Measurements from ENCODE around the gene GNPAT. TPM values are rescaled to one million over a fixed set of nuclear protein-coding genes. Genes with fewer than 3 reads are reported as not detected.

The GNPAT gene
- total RNA-seq, 2 experiments from 2014 or later, result 51.7 to 54.9 TPM

GRCh38 chr1:231241750-231242149 lies 738 bp downstream of the GNPAT start:
- no peaks in the 10 kb centered on the region for H4K20me1 ChIP-seq (ENCODE audit: insufficient read depth, low read length)
- intact Hi-C loops (cut with micrococcal nuclease; ENCODE audit: unreplicated experiment), result loop anchor here (2.0 to 5.0 kb wide), 2 partner anchors 93 to 181 kb away; partner anchors contain the start of gene EGLN1
- no peak for TF ChIP-seq EZH2phosphoT487 (IDR thresholded peaks at IDR 0.05; ENCODE audit: borderline replicate concordance, low read depth, low read length)
- TF ChIP-seq, protein P1, sequence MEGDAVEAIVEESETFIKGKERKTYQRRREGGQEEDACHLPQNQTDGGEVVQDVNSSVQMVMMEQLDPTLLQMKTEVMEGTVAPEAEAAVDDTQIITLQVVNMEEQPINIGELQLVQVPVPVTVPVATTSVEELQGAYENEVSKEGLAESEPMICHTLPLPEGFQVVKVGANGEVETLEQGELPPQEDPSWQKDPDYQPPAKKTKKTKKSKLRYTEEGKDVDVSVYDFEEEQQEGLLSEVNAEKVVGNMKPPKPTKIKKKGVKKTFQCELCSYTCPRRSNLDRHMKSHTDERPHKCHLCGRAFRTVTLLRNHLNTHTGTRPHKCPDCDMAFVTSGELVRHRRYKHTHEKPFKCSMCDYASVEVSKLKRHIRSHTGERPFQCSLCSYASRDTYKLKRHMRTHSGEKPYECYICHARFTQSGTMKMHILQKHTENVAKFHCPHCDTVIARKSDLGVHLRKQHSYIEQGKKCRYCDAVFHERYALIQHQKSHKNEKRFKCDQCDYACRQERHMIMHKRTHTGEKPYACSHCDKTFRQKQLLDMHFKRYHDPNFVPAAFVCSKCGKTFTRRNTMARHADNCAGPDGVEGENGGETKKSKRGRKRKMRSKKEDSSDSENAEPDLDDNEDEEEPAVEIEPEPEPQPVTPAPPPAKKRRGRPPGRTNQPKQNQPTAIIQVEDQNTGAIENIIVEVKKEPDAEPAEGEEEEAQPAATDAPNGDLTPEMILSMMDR (conservative IDR thresholded peaks at IDR 0.05; ENCODE audit: low read length), result peak; percentile 73
- H3K9me3 ChIP-seq (ENCODE audit: low read length), result no peaks in the 10 kb centered on the region
- TSS peak; percentile 62 for BruUV-seq (replicated peaks)
- CTCF ChIA-PET (ENCODE audit: unreplicated experiment), result interaction anchor here (1.4 to 1.5 kb wide), 2 partner anchors 8 to 96 kb away, joined by 3 read pairs; partner anchors contain the start of gene EXOC8
- no peaks in the 10 kb centered on the region for H3K9me2 ChIP-seq (ENCODE audit: insufficient read depth, low read length)
- peaks cover 25% of the 10 kb centered on the region for H3K4me1 ChIP-seq (ENCODE audit: insufficient read depth, low read length, poor library complexity, severe bottlenecking)
- peaks cover 47% of the 10 kb centered on the region for H3K36me3 ChIP-seq (ENCODE audit: insufficient read depth, low read length)
- peak; percentile 53 for DNase-seq (ENCODE audit: low spot score)
- POLR2A ChIA-PET, result interaction anchor here (0.7 to 2.5 kb wide), 10 partner anchors 8 to 96 kb away, joined by 3 to 12 read pairs (median 4); partner anchors contain the start of genes EXOC8 and SPRTN
- peak overlapping the region; percentile 96 for H3K4me2 ChIP-seq (ENCODE audit: low read length)
- H3K79me2 ChIP-seq (ENCODE audit: insufficient read depth, low read depth, low read length), result peaks cover 72% of the 10 kb centered on the region
- peak overlapping the region; percentile 91; the same call in 1 of the 2 replicates for H2AFZ ChIP-seq (ENCODE audit: low read length)
- H3K4me3 ChIP-seq (ENCODE audit: low read depth, low read length, poor library complexity, severe bottlenecking), result peak overlapping the region; percentile 97
- peak overlapping the region; percentile 60 for H3K27ac ChIP-seq (ENCODE audit: low read depth, low read length, poor library complexity, severe bottlenecking)

- DNase-seq (ENCODE audit: low spot score), result no peak
- ChIA-PET CTCF (ENCODE audit: unreplicated experiment) (interaction anchor here (1.4 to 1.5 kb wide), 2 partner anchors 8 to 95 kb away, joined by 3 read pairs; partner anchors contain the start of gene EXOC8), POLR2A (interaction anchor here (1.0 to 2.5 kb wide), 6 partner anchors 9 to 95 kb away, joined by 3 to 12 read pairs (median 6); partner anchors contain the start of genes EXOC8 and SPRTN)
- TF ChIP-seq EZH2phosphoT487 (IDR thresholded peaks at IDR 0.05; ENCODE audit: borderline replicate concordance, low read depth, low read length), result no peak
- TF ChIP-seq, protein P1 (conservative IDR thresholded peaks at IDR 0.05; ENCODE audit: low read length), result no peak
- H4K20me1 ChIP-seq (ENCODE audit: insufficient read depth, low read length), result no peaks in the 10 kb centered on the region
- H3K27ac ChIP-seq (ENCODE audit: low read depth, low read length, poor library complexity, severe bottlenecking), result peak overlapping the region; percentile 60
- H3K4me3 ChIP-seq (ENCODE audit: low read depth, low read length, poor library complexity, severe bottlenecking), result peak overlapping the region; percentile 97
- no peaks in the 10 kb centered on the region for H3K9me2 ChIP-seq (ENCODE audit: insufficient read depth, low read length)
- no peak overlapping the region; the same call in 1 of the 2 replicates for H2AFZ ChIP-seq (ENCODE audit: low read length)
- intact Hi-C loops (cut with micrococcal nuclease; ENCODE audit: unreplicated experiment), result loop anchor here (5.0 kb wide), 1 partner anchor 180 kb away; the partner anchor contains the start of gene EGLN1
- no TSS peak for BruUV-seq (replicated peaks)
- H3K4me2 ChIP-seq (ENCODE audit: low read length), result peak overlapping the region; percentile 96
- H3K79me2 ChIP-seq (ENCODE audit: insufficient read depth, low read depth, low read length), result peaks cover 72% of the 10 kb centered on the region
- H3K9me3 ChIP-seq (ENCODE audit: low read length), result no peaks in the 10 kb centered on the region
- peaks cover 45% of the 10 kb centered on the region for H3K36me3 ChIP-seq (ENCODE audit: insufficient read depth, low read length)
- H3K4me1 ChIP-seq (ENCODE audit: insufficient read depth, low read length, poor library complexity, severe bottlenecking), result peaks cover 25% of the 10 kb centered on the region
These were observed 1.6 kb downstream of the GNPAT start for GRCh38 chr1:231242516-231243198.

All from OCI-LY7 (cell line).